ENCODE data around the gene NFYA.

The NFYA gene

GRCh38 chr6:41073203-41073967, 611 bp downstream of the NFYA start:
- DNase-seq (ENCODE audit: low read depth, low spot score), result no peak

GRCh38 chr6:41073968-41074691, 1.4 kb downstream of the NFYA start:
- DNase-seq (ENCODE audit: low read depth, low spot score), result no peak

GRCh38 chr6:41074692-41075436, 2.1 kb downstream of the NFYA start:
- DNase-seq (ENCODE audit: low read depth, low spot score), result no peak

- DNase-seq (ENCODE audit: low read depth, low spot score), result no peak
These were observed 3.2 kb downstream of the NFYA start for GRCh38 chr6:41075651-41076626.

GRCh38 chr6:41077536-41077935, 4.8 kb downstream of the NFYA start:
- DNase-seq (ENCODE audit: low read depth, low spot score), result no peak

- no peak for DNase-seq (ENCODE audit: low read depth, low spot score)
These were observed 5.3 kb downstream of the NFYA start for GRCh38 chr6:41078101-41078500.

- DNase-seq (ENCODE audit: low read depth, low spot score), result no peak
These were observed 6.3 kb downstream of the NFYA start for GRCh38 chr6:41079080-41079479.

GRCh38 chr6:41080621-41081020, 7.8 kb downstream of the NFYA start:
- DNase-seq (ENCODE audit: low read depth, low spot score), result no peak

GRCh38 chr6:41083072-41083471, 10.3 kb downstream of the NFYA start:
- DNase-seq (ENCODE audit: low read depth, low spot score), result no peak

GRCh38 chr6:41085182-41085581, 12.4 kb downstream of the NFYA start:
- DNase-seq (ENCODE audit: low read depth, low spot score), result no peak

GRCh38 chr6:41088451-41088850, 15.7 kb downstream of the NFYA start:
- no peak for DNase-seq (ENCODE audit: low read depth, low spot score)

GRCh38 chr6:41090841-41091761, 18.3 kb downstream of the NFYA start:
- DNase-seq (ENCODE audit: low read depth, low spot score), result no peak

- no peak for DNase-seq (ENCODE audit: low read depth, low spot score)
These were observed 19.8 kb downstream of the NFYA start for GRCh38 chr6:41092421-41093140.

GRCh38 chr6:41093729-41094128, 21.0 kb downstream of the NFYA start:
- DNase-seq (ENCODE audit: low read depth, low spot score), result no peak

GRCh38 chr6:41097467-41098090, 24.8 kb downstream of the NFYA start:
- DNase-seq (ENCODE audit: low read depth, low spot score), result no peak

GRCh38 chr6:41098366-41098765, 25.6 kb downstream of the NFYA start:
- DNase-seq (ENCODE audit: low read depth, low spot score), result no peak

- no peak for DNase-seq (ENCODE audit: low read depth, low spot score)
These were observed 28.1 kb downstream of the NFYA start for GRCh38 chr6:41100871-41101287.

GRCh38 chr6:41103847-41104246, 31.1 kb downstream of the NFYA start:
- DNase-seq (ENCODE audit: low read depth, low spot score), result no peak

- no peak for DNase-seq (ENCODE audit: low read depth, low spot score)
These were observed 38.2 kb downstream of the NFYA start for GRCh38 chr6:41111017-41111416.
